Measurements from ENCODE around the gene SLFN13. TPM values are rescaled to one million over a fixed set of nuclear protein-coding genes. Genes with fewer than 3 reads are reported as not detected.

Gene SLFN13
- total and polyA plus RNA-seq, 2 of the 4 experiments (the other 2 are of a cell fraction): 1.7 to 3.9 TPM

DNA sequence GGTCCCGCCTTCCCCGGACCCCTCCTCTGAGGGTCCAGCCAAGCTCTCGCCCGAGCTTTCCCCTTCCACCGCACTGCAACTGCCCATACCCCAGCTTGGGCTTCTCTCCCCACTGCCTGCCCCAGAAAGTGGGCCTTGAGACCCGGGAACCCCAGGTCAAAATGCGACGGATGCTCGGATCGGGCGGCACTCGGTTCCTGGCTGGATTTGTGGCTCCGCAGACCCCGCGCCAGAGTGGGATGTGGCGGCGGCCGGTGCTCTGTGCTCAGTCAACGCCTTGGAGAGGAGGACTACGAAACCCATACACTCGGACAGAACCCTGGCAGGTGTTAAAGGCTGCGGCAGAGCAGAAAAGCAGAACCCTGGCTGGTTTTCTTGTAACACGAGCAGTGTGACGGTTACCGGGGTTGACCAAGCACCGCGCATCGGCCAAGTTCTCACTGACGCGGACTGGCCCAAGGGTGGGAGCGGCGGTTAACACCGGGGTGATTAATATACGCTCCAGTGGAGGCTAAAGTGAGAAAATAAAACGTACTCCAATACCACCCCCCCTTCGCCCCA lies 885 bp upstream of the SLFN13 start:
- Histone ChIP-seq H3K27ac (ENCODE audit: insufficient read depth, low read length) (no peak overlapping the region), H2AK9ac (replicated peaks; ENCODE audit: low read depth, low read length, poor library complexity) (no peak overlapping the region), H3K4ac (ENCODE audit: low read depth, low read length) (no peak overlapping the region), H3K18ac (ENCODE audit: low read depth, low read length) (no peak overlapping the region), H4K8ac (ENCODE audit: low read depth in 2 of 2, low read length in 2 of 2) (no peak overlapping the region), H4K5ac (ENCODE audit: low read depth, low read length) (no peak overlapping the region), H3K56ac (ENCODE audit: extremely low read depth, insufficient read depth, low read length) (no peak overlapping the region), H3K4me3 (ENCODE audit: insufficient read depth, low read depth, low read length) (no peak overlapping the region), H2BK5ac (ENCODE audit: low read depth, low read length, poor library complexity, severe bottlenecking) (no peak overlapping the region), H3K36me3 (ENCODE audit: control insufficient read depth, insufficient read depth, low read length) (no peaks in the 10 kb centered on the region), H3K79me1 (ENCODE audit: low read depth in 1 of 2, low read length in 2 of 2) (no peaks in the 10 kb centered on the region), H2BK15ac (ENCODE audit: low read depth, low read length) (no peak overlapping the region), H3K4me2 (ENCODE audit: low read depth, low read length) (no peak overlapping the region; the same call in 1 of the 2 replicates), H4K20me1 (ENCODE audit: insufficient read depth, low read length) (no peaks in the 10 kb centered on the region), H3K4me1 (ENCODE audit: control insufficient read depth, insufficient read depth, low read length) (no peaks in the 10 kb centered on the region), H2AFZ (replicated peaks; ENCODE audit: low read length, poor library complexity) (peak overlapping the region; percentile 67), H3K27me3 (ENCODE audit: control insufficient read depth, insufficient read depth, low read length) (peaks cover 30% of the 10 kb centered on the region), H4K91ac (ENCODE audit: insufficient read depth, low read depth, low read length) (no peak overlapping the region), H3K23ac (ENCODE audit: low read depth, low read length) (no peak overlapping the region), H2BK120ac (ENCODE audit: low read depth, low read length) (no peak overlapping the region), H2AK5ac (ENCODE audit: low read depth, low read length) (no peak overlapping the region), H2BK20ac (ENCODE audit: low read depth, low read length) (no peak overlapping the region), H3K9me3 (ENCODE audit: control insufficient read depth, insufficient read depth, low read length) (peaks cover 2% of the 10 kb centered on the region), H3K14ac (replicated peaks; ENCODE audit: low read depth, low read length) (no peak overlapping the region), H3K9me1 (ENCODE audit: insufficient read depth, low read length) (no peaks in the 10 kb centered on the region), H3K9ac (ENCODE audit: low read depth, low read length) (no peak overlapping the region)
- ATAC-seq (ENCODE audit: low read depth) (no peak), DNase-seq (no peak)
- 18% methylated on average over 11 of the region's 36 CpGs; no CpG with 5 or more reads in 1 of the 2 experiments for WGBS, 2 experiments (ENCODE audit: extremely low coverage in 2 of 2, insufficient read length in 1 of 2)
- ChIA-PET CTCF (interaction anchor here (1.9 kb wide), 1 partner anchor 12 kb away, joined by 6 read pairs; no protein-coding TSS in a partner anchor), POLR2A (ENCODE audit: unreplicated experiment) (no interaction called here)
- BruUV-seq (replicated peaks): no TSS peak
- dilution Hi-C loops (cut with HindIII; ENCODE audit: low sequenced_read_pairs, unreplicated experiment): no loop called here
- TF ChIP-seq NFE2L2 (IDR thresholded peaks at IDR 0.05; ENCODE audit: low read depth, low read length) (no peak), RCOR1 (IDR thresholded peaks at IDR 0.05; ENCODE audit: insufficient replicate concordance, low read length) (no peak), POLR2A (IDR thresholded peaks at IDR 0.05; ENCODE audit: low read depth, low read length) (no peak), USF2 (IDR thresholded peaks at IDR 0.05; ENCODE audit: low read depth, low read length) (no peak), BHLHE40 (IDR thresholded peaks at IDR 0.05; ENCODE audit: low read depth, low read length) (no peak), FOS (IDR thresholded peaks at IDR 0.05; ENCODE audit: low read depth, low read length) (no peak), RFX5 (IDR thresholded peaks at IDR 0.05; ENCODE audit: low read depth, low read length) (no peak)
- TF ChIP-seq, protein P1, sequence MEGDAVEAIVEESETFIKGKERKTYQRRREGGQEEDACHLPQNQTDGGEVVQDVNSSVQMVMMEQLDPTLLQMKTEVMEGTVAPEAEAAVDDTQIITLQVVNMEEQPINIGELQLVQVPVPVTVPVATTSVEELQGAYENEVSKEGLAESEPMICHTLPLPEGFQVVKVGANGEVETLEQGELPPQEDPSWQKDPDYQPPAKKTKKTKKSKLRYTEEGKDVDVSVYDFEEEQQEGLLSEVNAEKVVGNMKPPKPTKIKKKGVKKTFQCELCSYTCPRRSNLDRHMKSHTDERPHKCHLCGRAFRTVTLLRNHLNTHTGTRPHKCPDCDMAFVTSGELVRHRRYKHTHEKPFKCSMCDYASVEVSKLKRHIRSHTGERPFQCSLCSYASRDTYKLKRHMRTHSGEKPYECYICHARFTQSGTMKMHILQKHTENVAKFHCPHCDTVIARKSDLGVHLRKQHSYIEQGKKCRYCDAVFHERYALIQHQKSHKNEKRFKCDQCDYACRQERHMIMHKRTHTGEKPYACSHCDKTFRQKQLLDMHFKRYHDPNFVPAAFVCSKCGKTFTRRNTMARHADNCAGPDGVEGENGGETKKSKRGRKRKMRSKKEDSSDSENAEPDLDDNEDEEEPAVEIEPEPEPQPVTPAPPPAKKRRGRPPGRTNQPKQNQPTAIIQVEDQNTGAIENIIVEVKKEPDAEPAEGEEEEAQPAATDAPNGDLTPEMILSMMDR (conservative IDR thresholded peaks at IDR 0.05; ENCODE audit: low read depth, low read length): no peak
- in situ Hi-C loops (cut with MboI; ENCODE audit: low sequenced_read_pairs): no loop called here
- intact Hi-C loops (cut with micrococcal nuclease): no loop called here

All from IMR-90 (cell line).